PC-9 (cell line): ENCODE measurements around the gene HNRNPU. TPM values are rescaled to one million over a fixed set of nuclear protein-coding genes. Genes with fewer than 3 reads are reported as not detected.

Source experiments
- BruUV-seq: library from RNA; stranded (reverse); fragments of 400-500 nt; replicated peaks from 2 replicates; lab custom pipeline; 2021; lab: Mats Ljungman, UMichigan
- CTCF ChIA-PET: fragments of 300-600 bp; sonication (Branson Sonifier 250); formaldehyde crosslinking; loops from one replicate; lab custom pipeline; 2022; ENCODE audit warnings: antibody characterized with exemption; lab: Charles Lee
- POLR2A ChIA-PET: fragments of 300-600 bp; sonication (Branson Sonifier 250); formaldehyde crosslinking; loops from one replicate; lab custom pipeline; 2022; ENCODE audit warnings: antibody characterized with exemption; ENCODE audit not compliant: unreplicated experiment; lab: Charles Lee
- DNase-seq, 2 experiments: peaks; one replicate each; pipeline versions ENCODE4 v3.0.0 to v3.0.0-alpha.2; 2015 to 2022; ENCODE audit warnings: mixed read lengths in 1 of 2
- H2AFZ ChIP-seq: fragments of 200-600 bp; sonication (generic); 2 replicates; pipeline ENCODE4 v1.8.1; 2017; ENCODE audit warnings: antibody characterized with exemption
- H3F3A ChIP-seq: fragments of 200-600 bp; sonication (generic); 2 replicates; pipeline ENCODE4 v1.8.1; 2017; ENCODE audit warnings: antibody characterized with exemption, mild to moderate bottlenecking, low read depth; ENCODE audit not compliant: insufficient read depth
- H3K27ac ChIP-seq: fragments of 200-600 bp; sonication (generic); 2 replicates; pipeline ENCODE4 v1.6.1; 2016; ENCODE audit warnings: mixed run types
- H3K27me3 ChIP-seq: fragments of 200-600 bp; sonication (generic); 2 replicates; pipeline ENCODE4 v1.6.1; 2016; ENCODE audit warnings: low read depth, mixed run types; ENCODE audit not compliant: insufficient read depth
- H3K36me3 ChIP-seq: fragments of 200-600 bp; sonication (generic); 2 replicates; pipeline ENCODE4 v1.6.1; 2016; ENCODE audit warnings: low read depth, mixed run types
- H3K4me1 ChIP-seq: fragments of 200-600 bp; sonication (generic); replicated peaks from 2 replicates; pipeline ENCODE4 v1.6.1; 2016; ENCODE audit warnings: mixed run types; ENCODE audit not compliant: insufficient read depth
- H3K4me2 ChIP-seq: fragments of 200-600 bp; sonication (generic); 2 replicates; pipeline ENCODE4 v1.6.1; 2017; ENCODE audit warnings: mixed run types
- H3K4me3 ChIP-seq: fragments of 200-600 bp; sonication (generic); 2 replicates; pipeline ENCODE4 v1.6.1; 2016; ENCODE audit warnings: mixed run types
- H3K79me2 ChIP-seq: fragments of 200-600 bp; sonication (generic); 2 replicates; pipeline ENCODE4 v1.6.1; 2017; ENCODE audit warnings: low read depth, mixed run types
- H3K9me2 ChIP-seq: fragments of 200-600 bp; sonication (generic); 2 replicates; pipeline ENCODE4 v1.8.1; 2017; ENCODE audit warnings: mild to moderate bottlenecking; ENCODE audit not compliant: insufficient read depth
- H3K9me3 ChIP-seq: fragments of 200-600 bp; sonication (generic); 2 replicates; pipeline ENCODE4 v1.8.1; 2016; ENCODE audit warnings: low read depth; ENCODE audit not compliant: insufficient read depth
- H4K20me1 ChIP-seq: fragments of 200-600 bp; sonication (generic); 2 replicates; pipeline ENCODE4 v1.8.1; 2017; ENCODE audit not compliant: insufficient read depth
- EZH2 ChIP-seq: fragments of 200-600 bp; sonication (generic); IDR thresholded peaks from 2 replicates; pipeline ENCODE4 v1.8.0; 2017; ENCODE audit warnings: antibody characterized with exemption, low read depth
- intact Hi-C: fragments of 100-400 bp; cut with micrococcal nuclease; formaldehyde crosslinking; loops from one replicate; pipeline ENCODE4 v1.10.0; 2022; ENCODE audit not compliant: unreplicated experiment
- total RNA-seq: library from RNA; stranded (reverse); gene quantifications from 2 replicates; pipeline ENCODE4 v1.2.3, GENCODE V29; 2021
- TF ChIP-seq, protein P1 (sequence below): fragments of 200-600 bp; sonication (generic); conservative IDR thresholded peaks from 2 replicates; pipeline ENCODE4 v1.6.1; 2017; ENCODE audit warnings: mixed run types, antibody characterized with exemption, mild to moderate bottlenecking, moderate library complexity

The HNRNPU gene
- total RNA-seq, 1 experiment from 2014 or later = 376 TPM

- no peaks in the 10 kb centered on the region for H3K9me3 ChIP-seq
- H2AFZ ChIP-seq = no peak overlapping the region
- ChIA-PET POLR2A (no interaction called here), CTCF (no interaction called here)
- H3K4me1 ChIP-seq = peaks cover 22% of the 10 kb centered on the region
- intact Hi-C loops = no loop called here
- H3K27ac ChIP-seq = 0 out of 2 replicates have a peak overlapping the region, but pooled peaks have one; percentile 10
- H3K79me2 ChIP-seq = peaks cover 60% of the 10 kb centered on the region
- no peaks in the 10 kb centered on the region for H3K9me2 ChIP-seq
- BruUV-seq = no TSS peak
- H4K20me1 ChIP-seq = peaks cover 10% of the 10 kb centered on the region; the same call in 1 of the 2 replicates
- H3K27me3 ChIP-seq = no peaks in the 10 kb centered on the region
- TF ChIP-seq, protein P1, sequence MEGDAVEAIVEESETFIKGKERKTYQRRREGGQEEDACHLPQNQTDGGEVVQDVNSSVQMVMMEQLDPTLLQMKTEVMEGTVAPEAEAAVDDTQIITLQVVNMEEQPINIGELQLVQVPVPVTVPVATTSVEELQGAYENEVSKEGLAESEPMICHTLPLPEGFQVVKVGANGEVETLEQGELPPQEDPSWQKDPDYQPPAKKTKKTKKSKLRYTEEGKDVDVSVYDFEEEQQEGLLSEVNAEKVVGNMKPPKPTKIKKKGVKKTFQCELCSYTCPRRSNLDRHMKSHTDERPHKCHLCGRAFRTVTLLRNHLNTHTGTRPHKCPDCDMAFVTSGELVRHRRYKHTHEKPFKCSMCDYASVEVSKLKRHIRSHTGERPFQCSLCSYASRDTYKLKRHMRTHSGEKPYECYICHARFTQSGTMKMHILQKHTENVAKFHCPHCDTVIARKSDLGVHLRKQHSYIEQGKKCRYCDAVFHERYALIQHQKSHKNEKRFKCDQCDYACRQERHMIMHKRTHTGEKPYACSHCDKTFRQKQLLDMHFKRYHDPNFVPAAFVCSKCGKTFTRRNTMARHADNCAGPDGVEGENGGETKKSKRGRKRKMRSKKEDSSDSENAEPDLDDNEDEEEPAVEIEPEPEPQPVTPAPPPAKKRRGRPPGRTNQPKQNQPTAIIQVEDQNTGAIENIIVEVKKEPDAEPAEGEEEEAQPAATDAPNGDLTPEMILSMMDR = no peak
- no peak for TF ChIP-seq EZH2
- H3K4me3 ChIP-seq = no peak overlapping the region
- DNase-seq = no peak
- H3K36me3 ChIP-seq = peaks cover 60% of the 10 kb centered on the region
- no peak overlapping the region for H3K4me2 ChIP-seq
- H3F3A ChIP-seq = peaks cover 81% of the 10 kb centered on the region
These were observed 22.9 kb downstream of the HNRNPU start for GRCh38 chr1:244841273-244841927.

GRCh38 chr1:244840219-244840794 lies 24.0 kb downstream of the HNRNPU start:
- intact Hi-C loops = no loop called here
- H3K36me3 ChIP-seq = peaks cover 55% of the 10 kb centered on the region
- BruUV-seq = no TSS peak
- peaks cover 10% of the 10 kb centered on the region; the same call in 1 of the 2 replicates for H4K20me1 ChIP-seq
- peaks cover 22% of the 10 kb centered on the region for H3K4me1 ChIP-seq
- no peak for DNase-seq
- no peak overlapping the region for H3K4me3 ChIP-seq
- H3K79me2 ChIP-seq = peaks cover 67% of the 10 kb centered on the region
- no peaks in the 10 kb centered on the region for H3K27me3 ChIP-seq
- H3K27ac ChIP-seq = no peak overlapping the region
- no peak overlapping the region for H2AFZ ChIP-seq
- H3K9me2 ChIP-seq = no peaks in the 10 kb centered on the region
- no peak for TF ChIP-seq EZH2
- TF ChIP-seq, protein P1 = no peak
- ChIA-PET CTCF (no interaction called here), POLR2A (no interaction called here)
- no peak overlapping the region for H3K4me2 ChIP-seq
- no peaks in the 10 kb centered on the region for H3K9me3 ChIP-seq
- peaks cover 79% of the 10 kb centered on the region for H3F3A ChIP-seq

GRCh38 chr1:244839656-244840055 lies 24.7 kb downstream of the HNRNPU start:
- Histone ChIP-seq H2AFZ (no peak overlapping the region), H3K4me1 (peaks cover 22% of the 10 kb centered on the region), H3F3A (peaks cover 79% of the 10 kb centered on the region), H3K27ac (no peak overlapping the region), H3K4me2 (no peak overlapping the region), H3K27me3 (no peaks in the 10 kb centered on the region), H3K9me2 (no peaks in the 10 kb centered on the region), H3K79me2 (peaks cover 67% of the 10 kb centered on the region), H3K36me3 (peaks cover 48% of the 10 kb centered on the region), H3K9me3 (no peaks in the 10 kb centered on the region), H4K20me1 (peaks cover 10% of the 10 kb centered on the region; the same call in 1 of the 2 replicates), H3K4me3 (no peak overlapping the region)
- DNase-seq = no peak
- POLR2A ChIA-PET = interaction anchor here (0.7 kb wide), 2 partner anchors 10 to 18 kb away, joined by 3 to 4 read pairs; no protein-coding TSS in a partner anchor
- TF ChIP-seq EZH2 = no peak
- TF ChIP-seq, protein P1 = no peak
- intact Hi-C loops = loop anchor here (5.0 to 10.0 kb wide), 3 partner anchors 185 to 535 kb away; partner anchors contain the start of genes ADSS2 and DESI2
- no TSS peak for BruUV-seq
- CTCF ChIA-PET = no interaction called here
